ENCODE results near the gene CTSG. TPM values are rescaled to one million over a fixed set of nuclear protein-coding genes. Genes with fewer than 3 reads are reported as not detected.

Gene CTSG
- total and polyA plus RNA-seq, 2 experiments from 2014 or later, result not detected

- H3K4me3 ChIP-seq, result no peak overlapping the region
- no peaks in the 10 kb centered on the region for H3K27me3 ChIP-seq
- no peaks in the 10 kb centered on the region for H3K36me3 ChIP-seq (replicated peaks; ENCODE audit: insufficient read depth, low read depth)
- H2AFZ ChIP-seq, result no peak overlapping the region
- no peak for DNase-seq (ENCODE audit: low spot score)
- no peaks in the 10 kb centered on the region for H3K79me2 ChIP-seq
- no peak for TF ChIP-seq EZH2phosphoT487 (IDR thresholded peaks at IDR 0.05; ENCODE audit: low read depth, severe bottlenecking, unreplicated experiment)
- TF ChIP-seq CTCF (IDR thresholded peaks at IDR 0.05; ENCODE audit: poor library complexity), result no peak
- TF ChIP-seq EZH2 (IDR thresholded peaks at IDR 0.05; ENCODE audit: borderline replicate concordance), result no peak
- no peak overlapping the region for H3K27ac ChIP-seq
- 74% methylated on average over 5 of the region's 5 CpGs for WGBS (ENCODE audit: low lambda C conversion rate, missing lambda C conversion rate)
- no peaks in the 10 kb centered on the region for H3K9me3 ChIP-seq (ENCODE audit: low read depth)
- no peaks in the 10 kb centered on the region for H3K4me1 ChIP-seq (ENCODE audit: insufficient read depth)
- H3K4me2 ChIP-seq, result no peak overlapping the region
- no peaks in the 10 kb centered on the region for H4K20me1 ChIP-seq (ENCODE audit: insufficient read depth, poor library complexity, severe bottlenecking)
- H3K9me2 ChIP-seq (replicated peaks; ENCODE audit: insufficient read depth), result no peaks in the 10 kb centered on the region
Observed at GRCh38 chr14:24576771-24577170, 721 bp upstream of the CTSG start.

- Histone ChIP-seq H4K20me1 (ENCODE audit: insufficient read depth, poor library complexity, severe bottlenecking) (no peaks in the 10 kb centered on the region), H2AFZ (no peak overlapping the region), H3K4me2 (no peak overlapping the region), H3K9me2 (replicated peaks; ENCODE audit: insufficient read depth) (no peaks in the 10 kb centered on the region), H3K27ac (no peak overlapping the region), H3K4me1 (ENCODE audit: insufficient read depth) (no peaks in the 10 kb centered on the region), H3K9me3 (ENCODE audit: low read depth) (no peaks in the 10 kb centered on the region), H3K27me3 (no peaks in the 10 kb centered on the region), H3K4me3 (no peak overlapping the region), H3K79me2 (no peaks in the 10 kb centered on the region), H3K36me3 (replicated peaks; ENCODE audit: insufficient read depth, low read depth) (no peaks in the 10 kb centered on the region)
- no peak for DNase-seq (ENCODE audit: low spot score)
- 87% methylated on average over 26 of the region's 27 CpGs for WGBS (ENCODE audit: low lambda C conversion rate, missing lambda C conversion rate)
- no peak for TF ChIP-seq EZH2phosphoT487 (IDR thresholded peaks at IDR 0.05; ENCODE audit: low read depth, severe bottlenecking, unreplicated experiment)
- no peak for TF ChIP-seq CTCF (IDR thresholded peaks at IDR 0.05; ENCODE audit: poor library complexity)
- no peak for TF ChIP-seq EZH2 (IDR thresholded peaks at IDR 0.05; ENCODE audit: borderline replicate concordance)
Observed at GRCh38 chr14:24574206-24574774, 1.8 kb downstream of the CTSG start.

GRCh38 chr14:24566318-24566717 is 9.7 kb downstream of the CTSG start:
- 50% methylated on average over 2 of the region's 2 CpGs for WGBS (ENCODE audit: low lambda C conversion rate, missing lambda C conversion rate)
- no peaks in the 10 kb centered on the region for H3K4me1 ChIP-seq (ENCODE audit: insufficient read depth)
- H2AFZ ChIP-seq, result no peak overlapping the region
- H3K4me3 ChIP-seq, result no peak overlapping the region
- no peak for TF ChIP-seq EZH2phosphoT487 (IDR thresholded peaks at IDR 0.05; ENCODE audit: low read depth, severe bottlenecking, unreplicated experiment)
- TF ChIP-seq CTCF (IDR thresholded peaks at IDR 0.05; ENCODE audit: poor library complexity), result no peak
- no peak for TF ChIP-seq EZH2 (IDR thresholded peaks at IDR 0.05; ENCODE audit: borderline replicate concordance)
- H3K9me3 ChIP-seq (ENCODE audit: low read depth), result no peaks in the 10 kb centered on the region
- H3K27ac ChIP-seq, result no peak overlapping the region
- no peak overlapping the region for H3K4me2 ChIP-seq
- no peaks in the 10 kb centered on the region for H4K20me1 ChIP-seq (ENCODE audit: insufficient read depth, poor library complexity, severe bottlenecking)
- no peaks in the 10 kb centered on the region for H3K79me2 ChIP-seq
- no peak for DNase-seq (ENCODE audit: low spot score)
- H3K27me3 ChIP-seq, result no peaks in the 10 kb centered on the region
- H3K9me2 ChIP-seq (replicated peaks; ENCODE audit: insufficient read depth), result no peaks in the 10 kb centered on the region
- H3K36me3 ChIP-seq (replicated peaks; ENCODE audit: insufficient read depth, low read depth), result no peaks in the 10 kb centered on the region

All from hepatocyte (in vitro differentiated cells).